IMR-90 (cell line): Measurements from ENCODE around the gene CHTF8. TPM values are rescaled to one million over a fixed set of nuclear protein-coding genes. Genes with fewer than 3 reads are reported as not detected.

ENCODE experiments used
- ATAC-seq: fragments of 200-7000 bp; cut with Tn5 transposase; 2 replicates; pipeline ENCODE4 v1.9.1; 2020; ENCODE audit warnings: low read depth, mild to moderate bottlenecking, moderate library complexity
- BruUV-seq: library from RNA; stranded (reverse); fragments of 400-500 nt; replicated peaks from 2 replicates; lab custom pipeline; 2021; lab: Mats Ljungman, UMichigan
- CTCF ChIA-PET: fragments of 300-600 bp; formaldehyde crosslinking; extraction: SDS; loops from one replicate; lab custom pipeline; 2021; ENCODE audit warnings: antibody characterized with exemption; lab: Yijun Ruan, JAX
- POLR2A ChIA-PET: fragments of 300-600 bp; sonication (Branson Sonifier 250); formaldehyde crosslinking; loops from one replicate; lab custom pipeline; 2022; ENCODE audit warnings: antibody characterized with exemption; ENCODE audit not compliant: unreplicated experiment; lab: Charles Lee
- DNase-seq: peaks from one replicate; pipeline ENCODE4 v3.0.0; 2013
- H2AFZ ChIP-seq: replicated peaks from 2 replicates; pipeline ENCODE3; 2013; ENCODE audit warnings: low read length, mild to moderate bottlenecking; ENCODE audit not compliant: poor library complexity
- H2AK5ac ChIP-seq: 2 replicates; pipeline ENCODE4 v1.6.1; 2013; ENCODE audit warnings: low read depth, low read length, inconsistent platforms
- H2AK9ac ChIP-seq: replicated peaks from 2 replicates; pipeline ENCODE3; 2013; ENCODE audit warnings: mild to moderate bottlenecking, low read depth, low read length, moderate library complexity; ENCODE audit not compliant: poor library complexity
- H2BK120ac ChIP-seq: 2 replicates; pipeline ENCODE4 v1.6.1; 2013; ENCODE audit warnings: low read depth, low read length, inconsistent platforms
- H2BK15ac ChIP-seq: 3 replicates; pipeline ENCODE4 v1.6.1; 2013; ENCODE audit warnings: low read depth, low read length, inconsistent platforms
- H2BK20ac ChIP-seq: 2 replicates; pipeline ENCODE4 v1.6.1; 2013; ENCODE audit warnings: low read depth, mild to moderate bottlenecking, inconsistent platforms, low read length, moderate library complexity
- H2BK5ac ChIP-seq: 2 replicates; pipeline ENCODE4 v1.6.1; 2013; ENCODE audit warnings: mild to moderate bottlenecking, low read depth, low read length, inconsistent platforms; ENCODE audit not compliant: poor library complexity, severe bottlenecking
- H3K14ac ChIP-seq: replicated peaks from 2 replicates; pipeline ENCODE4 v1.6.1; 2013; ENCODE audit warnings: low read depth, low read length, inconsistent platforms
- H3K18ac ChIP-seq: 2 replicates; pipeline ENCODE4 v1.6.1; 2013; ENCODE audit warnings: low read depth, low read length, control low read depth
- H3K23ac ChIP-seq: 2 replicates; pipeline ENCODE4 v1.6.1; 2013; ENCODE audit warnings: low read depth, low read length, inconsistent platforms
- H3K27ac ChIP-seq: 2 replicates; pipeline ENCODE4 v1.5.1; 2013; ENCODE audit warnings: mild to moderate bottlenecking, control low read depth, low read length; ENCODE audit not compliant: insufficient read depth
- H3K27me3 ChIP-seq: 2 replicates; pipeline ENCODE4 v1.6.1; 2013; ENCODE audit warnings: low read length; ENCODE audit not compliant: control insufficient read depth, insufficient read depth
- H3K36me3 ChIP-seq: 2 replicates; pipeline ENCODE4 v1.6.1; 2013; ENCODE audit warnings: low read length, mixed read lengths; ENCODE audit not compliant: control insufficient read depth, insufficient read depth
- H3K4ac ChIP-seq: 2 replicates; pipeline ENCODE4 v1.6.1; 2013; ENCODE audit warnings: low read depth, low read length, inconsistent platforms
- H3K4me1 ChIP-seq: 2 replicates; pipeline ENCODE4 v1.6.1; 2013; ENCODE audit warnings: low read length, mixed read lengths; ENCODE audit not compliant: control insufficient read depth, insufficient read depth
- H3K4me2 ChIP-seq: 2 replicates; pipeline ENCODE4 v1.6.1; 2013; ENCODE audit warnings: low read depth, mild to moderate bottlenecking, control low read depth, low read length, moderate library complexity
- H3K4me3 ChIP-seq: 2 replicates; pipeline ENCODE4 v1.5.1; 2013; ENCODE audit warnings: low read depth, mild to moderate bottlenecking, control low read depth, low read length, moderate library complexity; ENCODE audit not compliant: insufficient read depth
- H3K56ac ChIP-seq: 2 replicates; pipeline ENCODE4 v1.6.1; 2013; ENCODE audit warnings: low read length, inconsistent platforms; ENCODE audit not compliant: insufficient read depth; ENCODE audit errors: extremely low read depth
- H3K79me1 ChIP-seq, 2 experiments: 2 replicates each; pipeline ENCODE4 v1.6.1; 2013; ENCODE audit warnings: low read length in 2 of 2, inconsistent platforms in 1 of 2, low read depth in 1 of 2
- H3K9ac ChIP-seq: 2 replicates; pipeline ENCODE4 v1.6.1; 2013; ENCODE audit warnings: low read depth, low read length, control low read depth
- H3K9me1 ChIP-seq: 2 replicates; pipeline ENCODE4 v1.6.1; 2013; ENCODE audit warnings: low read length, inconsistent platforms; ENCODE audit not compliant: insufficient read depth
- H3K9me3 ChIP-seq: 2 replicates; pipeline ENCODE4 v1.6.1; 2013; ENCODE audit warnings: low read length; ENCODE audit not compliant: control insufficient read depth, insufficient read depth
- H4K20me1 ChIP-seq: 2 replicates; pipeline ENCODE4 v1.6.1; 2013; ENCODE audit warnings: low read length, inconsistent platforms; ENCODE audit not compliant: insufficient read depth
- H4K5ac ChIP-seq: 2 replicates; pipeline ENCODE4 v1.6.1; 2013; ENCODE audit warnings: mild to moderate bottlenecking, low read depth, low read length, control low read depth
- H4K8ac ChIP-seq, 2 experiments: 2 replicates each; pipeline ENCODE4 v1.6.1; 2013; ENCODE audit warnings: low read depth in 2 of 2, low read length in 2 of 2, control low read depth in 1 of 2, inconsistent platforms in 1 of 2
- H4K91ac ChIP-seq: 2 replicates; pipeline ENCODE4 v1.6.1; 2013; ENCODE audit warnings: low read depth, low read length, inconsistent platforms; ENCODE audit not compliant: insufficient read depth
- BHLHE40 ChIP-seq: fragments of 150-350 bp; IDR thresholded peaks from 2 replicates; pipeline ENCODE4 v1.6.1; 2016; ENCODE audit warnings: mild to moderate bottlenecking, low read depth, low read length
- MXI1 ChIP-seq: IDR thresholded peaks from 2 replicates; pipeline ENCODE4 v1.6.1; 2012; ENCODE audit warnings: low read depth, mild to moderate bottlenecking, low read length, moderate library complexity, borderline replicate concordance
- WGBS, 2 experiments: methylation state at CpG; one replicate each; pipeline versions ENCODE4 v1.1.5 to v1.1.7; 2013; ENCODE audit warnings: missing lambda C conversion rate in 2 of 2; ENCODE audit not compliant: insufficient read length in 1 of 2; ENCODE audit errors: extremely low coverage in 2 of 2; 5-methylcytosine and 5-hydroxymethylcytosine counted together
- dilution Hi-C: fragments of 300-500 bp; cut with HindIII; formaldehyde crosslinking; loops from one replicate; pipeline ENCODE4 v1.14.3; 2018; ENCODE audit warnings: low sequenced_read_pairs; ENCODE audit not compliant: unreplicated experiment
- in situ Hi-C: fragments of 300-500 bp; cut with MboI; formaldehyde crosslinking; loops from 3 replicates; pipeline ENCODE4 v1.14.3; 2019; ENCODE audit warnings: low sequenced_read_pairs, inconsistent platforms, mixed read lengths
- intact Hi-C: fragments of 100-400 bp; cut with micrococcal nuclease; formaldehyde crosslinking; loops from 2 replicates; pipeline ENCODE4 v1.10.0; 2022
- polyA plus RNA-seq, 3 experiments: library from polyadenylated mRNA; depleted of rRNA; stranded (reverse); fragments of >200 nt; gene quantifications; 2 replicates each; pipeline ENCODE4 v1.2.3, GENCODE V29; 2012; ENCODE audit warnings: low replicate concordance in 1 of 3
- total RNA-seq: library from RNA; depleted of rRNA; stranded (reverse); fragments of >200 nt; gene quantifications from 2 replicates; pipeline ENCODE4 v1.2.3, GENCODE V29; 2012
- TF ChIP-seq, protein P1 (sequence below): fragments of 150-350 bp; IDR thresholded peaks from 2 replicates; pipeline ENCODE4 v1.6.1; 2017; ENCODE audit warnings: mild to moderate bottlenecking, antibody characterized with exemption, low read length, low read depth
- TF ChIP-seq, protein P2 (sequence below): conservative IDR thresholded peaks from 2 replicates; pipeline ENCODE4 v1.5.1; 2012; ENCODE audit warnings: mild to moderate bottlenecking, low read depth, low read length, improper control_type of control experiment

Gene CHTF8
- total and polyA plus RNA-seq, 2 of the 4 experiments (the other 2 are of a cell fraction) = 47.1 to 122 TPM

DNA sequence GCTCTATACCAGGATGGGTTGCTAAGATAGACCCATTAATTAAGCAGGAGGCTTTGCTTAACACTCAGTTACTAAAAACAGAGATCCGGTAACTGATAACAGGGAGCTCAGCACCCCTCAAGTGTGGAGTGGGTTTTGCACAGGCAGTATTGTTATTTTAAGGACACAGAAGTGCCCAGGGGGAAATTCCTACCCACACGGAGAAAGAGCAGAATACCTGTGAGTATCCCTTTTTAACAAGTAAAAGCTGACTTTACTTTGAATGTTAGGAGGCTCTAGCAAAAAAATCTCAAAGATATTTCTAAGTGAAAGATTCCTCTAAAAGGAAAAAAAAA, 59.8 kb downstream of the CHTF8 start:
- Histone ChIP-seq H3K4me3 (no peak overlapping the region), H4K20me1 (no peaks in the 10 kb centered on the region), H4K5ac (no peak overlapping the region), H2BK120ac (peak overlapping the region; percentile 58; the same call in 1 of the 2 replicates), H3K27ac (no peak overlapping the region), H2BK5ac (no peak overlapping the region), H2AK5ac (peak overlapping the region; percentile 88; the same call in 1 of the 2 replicates), H3K9me3 (no peaks in the 10 kb centered on the region), H3K14ac (no peak overlapping the region; the same call in 1 of the 2 replicates), H2AFZ (no peak overlapping the region), H2BK15ac (peak overlapping the region; percentile 66; the same call in 1 of the 3 replicates), H3K23ac (no peak overlapping the region), H3K9ac (no peak overlapping the region), H3K4me2 (no peak overlapping the region), H2BK20ac (peak overlapping the region; percentile 27; the same call in 1 of the 2 replicates), H3K79me1 (no peaks in the 10 kb centered on the region; a peak in 2 of 4 replicates), H4K91ac (no peak overlapping the region), H3K4me1 (peaks cover 5% of the 10 kb centered on the region), H3K18ac (no peak overlapping the region; the same call in 1 of the 2 replicates), H2AK9ac (no peak overlapping the region), H3K56ac (no peak overlapping the region), H3K36me3 (no peaks in the 10 kb centered on the region), H3K9me1 (peaks cover 19% of the 10 kb centered on the region), H3K27me3 (no peaks in the 10 kb centered on the region), H3K4ac (peak overlapping the region; percentile 28; the same call in 1 of the 2 replicates), H4K8ac (0 out of 4 replicates have a peak overlapping the region, but pooled peaks of 1 of the 2 experiments have one; percentile 19)
- POLR2A ChIA-PET = no interaction called here
- TF ChIP-seq, protein P1, sequence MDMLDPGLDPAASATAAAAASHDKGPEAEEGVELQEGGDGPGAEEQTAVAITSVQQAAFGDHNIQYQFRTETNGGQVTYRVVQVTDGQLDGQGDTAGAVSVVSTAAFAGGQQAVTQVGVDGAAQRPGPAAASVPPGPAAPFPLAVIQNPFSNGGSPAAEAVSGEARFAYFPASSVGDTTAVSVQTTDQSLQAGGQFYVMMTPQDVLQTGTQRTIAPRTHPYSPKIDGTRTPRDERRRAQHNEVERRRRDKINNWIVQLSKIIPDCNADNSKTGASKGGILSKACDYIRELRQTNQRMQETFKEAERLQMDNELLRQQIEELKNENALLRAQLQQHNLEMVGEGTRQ = no peak
- TF ChIP-seq MXI1 (no peak), BHLHE40 (no peak)
- TF ChIP-seq, protein P2, sequence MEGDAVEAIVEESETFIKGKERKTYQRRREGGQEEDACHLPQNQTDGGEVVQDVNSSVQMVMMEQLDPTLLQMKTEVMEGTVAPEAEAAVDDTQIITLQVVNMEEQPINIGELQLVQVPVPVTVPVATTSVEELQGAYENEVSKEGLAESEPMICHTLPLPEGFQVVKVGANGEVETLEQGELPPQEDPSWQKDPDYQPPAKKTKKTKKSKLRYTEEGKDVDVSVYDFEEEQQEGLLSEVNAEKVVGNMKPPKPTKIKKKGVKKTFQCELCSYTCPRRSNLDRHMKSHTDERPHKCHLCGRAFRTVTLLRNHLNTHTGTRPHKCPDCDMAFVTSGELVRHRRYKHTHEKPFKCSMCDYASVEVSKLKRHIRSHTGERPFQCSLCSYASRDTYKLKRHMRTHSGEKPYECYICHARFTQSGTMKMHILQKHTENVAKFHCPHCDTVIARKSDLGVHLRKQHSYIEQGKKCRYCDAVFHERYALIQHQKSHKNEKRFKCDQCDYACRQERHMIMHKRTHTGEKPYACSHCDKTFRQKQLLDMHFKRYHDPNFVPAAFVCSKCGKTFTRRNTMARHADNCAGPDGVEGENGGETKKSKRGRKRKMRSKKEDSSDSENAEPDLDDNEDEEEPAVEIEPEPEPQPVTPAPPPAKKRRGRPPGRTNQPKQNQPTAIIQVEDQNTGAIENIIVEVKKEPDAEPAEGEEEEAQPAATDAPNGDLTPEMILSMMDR = no peak
- no CpG with 5 or more reads among the region's 2 CpGs for WGBS, 2 experiments
- DNase-seq (no peak), ATAC-seq (no peak)
- CTCF ChIA-PET = interaction anchor here (0.7 to 1.1 kb wide), 2 partner anchors 225 to 620 kb away, joined by 3 to 5 read pairs; no protein-coding TSS in a partner anchor
- no TSS peak for BruUV-seq
- in situ Hi-C loops (no loop called here), dilution Hi-C loops (no loop called here), intact Hi-C loops (no loop called here)
